C4-2B (cell line): ENCODE measurements around the gene ADRA1B.

ENCODE experiments used
- H3K27ac ChIP-seq: fragments of 450-650 bp; 2 replicates; pipeline ENCODE4 v1.5.1; 2017
- ZFX ChIP-seq: fragments of 450-650 bp; IDR thresholded peaks from 2 replicates; pipeline ENCODE4 v1.6.1; 2017
- TF ChIP-seq, protein P1 (sequence below): fragments of 450-650 bp; conservative IDR thresholded peaks from 2 replicates; pipeline ENCODE4 v1.5.1; 2017; ENCODE audit warnings: mild to moderate bottlenecking

ADRA1B gene

GRCh38 chr5:159915904-159916840 lies at the start of gene ADRA1B:
Gene ADRA1B (plus strand): TSS chr5:159916482. CDS start chr5:159916906, 424 bp downstream.
- H3K27ac ChIP-seq, result no peak within 1 kb of the TSS

DNA sequence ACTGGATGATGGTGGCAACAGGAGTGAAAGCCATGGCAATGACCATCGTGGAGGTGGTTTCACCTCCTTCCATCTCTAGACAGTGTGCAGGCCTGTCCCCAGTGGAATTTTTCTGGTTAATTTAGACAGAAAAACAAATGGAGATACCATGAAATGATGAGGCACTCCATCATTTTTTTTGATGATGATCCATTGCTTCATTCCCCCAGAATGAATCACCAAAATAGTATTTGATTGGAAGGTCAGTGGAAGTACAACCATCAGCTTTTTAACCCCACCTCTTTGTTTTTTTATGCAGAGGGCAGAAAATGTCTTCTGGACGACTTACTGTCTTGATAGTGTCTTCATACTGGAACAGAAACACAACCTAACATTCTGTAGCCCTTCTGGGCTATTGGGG lies 42.6 kb upstream of the ADRA1B start:
- H3K27ac ChIP-seq, result no peak overlapping the region
- TF ChIP-seq, protein P1, sequence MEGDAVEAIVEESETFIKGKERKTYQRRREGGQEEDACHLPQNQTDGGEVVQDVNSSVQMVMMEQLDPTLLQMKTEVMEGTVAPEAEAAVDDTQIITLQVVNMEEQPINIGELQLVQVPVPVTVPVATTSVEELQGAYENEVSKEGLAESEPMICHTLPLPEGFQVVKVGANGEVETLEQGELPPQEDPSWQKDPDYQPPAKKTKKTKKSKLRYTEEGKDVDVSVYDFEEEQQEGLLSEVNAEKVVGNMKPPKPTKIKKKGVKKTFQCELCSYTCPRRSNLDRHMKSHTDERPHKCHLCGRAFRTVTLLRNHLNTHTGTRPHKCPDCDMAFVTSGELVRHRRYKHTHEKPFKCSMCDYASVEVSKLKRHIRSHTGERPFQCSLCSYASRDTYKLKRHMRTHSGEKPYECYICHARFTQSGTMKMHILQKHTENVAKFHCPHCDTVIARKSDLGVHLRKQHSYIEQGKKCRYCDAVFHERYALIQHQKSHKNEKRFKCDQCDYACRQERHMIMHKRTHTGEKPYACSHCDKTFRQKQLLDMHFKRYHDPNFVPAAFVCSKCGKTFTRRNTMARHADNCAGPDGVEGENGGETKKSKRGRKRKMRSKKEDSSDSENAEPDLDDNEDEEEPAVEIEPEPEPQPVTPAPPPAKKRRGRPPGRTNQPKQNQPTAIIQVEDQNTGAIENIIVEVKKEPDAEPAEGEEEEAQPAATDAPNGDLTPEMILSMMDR, result no peak
- no peak for TF ChIP-seq ZFX

More at GRCh38 chr5:159915904-159916840, at the start of gene ADRA1B:
- no peak for TF ChIP-seq ZFX
- TF ChIP-seq, protein P1, result peak; percentile 38

GRCh38 chr5:159874263-159874662 lies 42.0 kb upstream of the ADRA1B start:
- H3K27ac ChIP-seq, result no peak overlapping the region
- TF ChIP-seq ZFX, result no peak
- TF ChIP-seq, protein P1, result no peak

DNA sequence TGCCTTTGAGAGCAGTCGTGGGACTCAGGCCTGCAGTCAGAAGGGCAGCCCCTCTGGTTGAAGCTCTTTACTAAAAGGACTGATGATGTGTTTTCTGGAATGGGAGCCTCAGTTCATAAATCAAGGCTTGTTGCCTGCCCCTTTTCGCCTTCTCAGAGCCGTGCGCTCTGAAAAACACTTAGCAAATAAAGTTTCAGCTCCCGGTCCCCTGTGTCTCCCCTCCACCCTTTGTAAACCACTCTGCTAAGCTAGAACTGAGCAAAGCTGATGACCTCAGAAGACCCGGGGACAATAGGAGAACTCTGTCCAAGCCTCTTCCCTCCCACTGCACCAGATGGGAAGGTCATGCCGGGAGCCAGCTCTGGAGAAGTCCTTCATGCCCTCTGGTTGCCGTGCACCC lies 39.3 kb upstream of the ADRA1B start:
- H3K27ac ChIP-seq, result peak overlapping the region; percentile 63
- no peak for TF ChIP-seq ZFX
- TF ChIP-seq, protein P1, result no peak

GRCh38 chr5:159877894-159878448 lies 38.3 kb upstream of the ADRA1B start:
- TF ChIP-seq, protein P1, result no peak
- TF ChIP-seq ZFX, result no peak
- peak overlapping the region; percentile 63 for H3K27ac ChIP-seq

DNA sequence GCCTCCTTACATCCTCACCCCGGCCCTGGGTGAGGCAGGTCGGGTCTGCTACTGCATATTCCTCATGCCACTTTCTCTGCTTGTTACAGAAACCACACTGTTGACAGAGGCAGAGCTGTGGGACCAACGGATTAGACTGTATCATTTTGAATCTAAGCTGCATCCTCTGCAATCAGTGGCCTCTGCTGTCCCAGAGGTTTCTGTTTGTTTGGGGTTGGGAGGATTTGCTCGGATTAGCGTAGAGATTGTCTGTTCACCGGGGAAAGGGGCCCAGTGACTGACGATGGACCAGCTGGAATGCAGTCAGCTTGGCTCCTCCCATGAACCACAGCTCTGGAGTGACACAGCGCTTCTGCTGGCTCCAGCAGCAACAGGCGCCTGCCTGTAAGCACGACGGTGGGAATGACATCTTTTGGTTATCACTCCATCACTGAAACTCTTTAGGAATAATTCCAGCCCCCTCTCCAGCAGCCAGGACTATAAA lies 37.3 kb upstream of the ADRA1B start:
- peak overlapping the region; percentile 63 for H3K27ac ChIP-seq
- TF ChIP-seq, protein P1, result no peak
- no peak for TF ChIP-seq ZFX

- no peak overlapping the region for H3K27ac ChIP-seq
- TF ChIP-seq, protein P1, result no peak
- no peak for TF ChIP-seq ZFX
Measured at GRCh38 chr5:159880676-159881075, 35.6 kb upstream of the ADRA1B start.
